Measurements from ENCODE around the gene TTC7B.

The TTC7B gene

DNA sequence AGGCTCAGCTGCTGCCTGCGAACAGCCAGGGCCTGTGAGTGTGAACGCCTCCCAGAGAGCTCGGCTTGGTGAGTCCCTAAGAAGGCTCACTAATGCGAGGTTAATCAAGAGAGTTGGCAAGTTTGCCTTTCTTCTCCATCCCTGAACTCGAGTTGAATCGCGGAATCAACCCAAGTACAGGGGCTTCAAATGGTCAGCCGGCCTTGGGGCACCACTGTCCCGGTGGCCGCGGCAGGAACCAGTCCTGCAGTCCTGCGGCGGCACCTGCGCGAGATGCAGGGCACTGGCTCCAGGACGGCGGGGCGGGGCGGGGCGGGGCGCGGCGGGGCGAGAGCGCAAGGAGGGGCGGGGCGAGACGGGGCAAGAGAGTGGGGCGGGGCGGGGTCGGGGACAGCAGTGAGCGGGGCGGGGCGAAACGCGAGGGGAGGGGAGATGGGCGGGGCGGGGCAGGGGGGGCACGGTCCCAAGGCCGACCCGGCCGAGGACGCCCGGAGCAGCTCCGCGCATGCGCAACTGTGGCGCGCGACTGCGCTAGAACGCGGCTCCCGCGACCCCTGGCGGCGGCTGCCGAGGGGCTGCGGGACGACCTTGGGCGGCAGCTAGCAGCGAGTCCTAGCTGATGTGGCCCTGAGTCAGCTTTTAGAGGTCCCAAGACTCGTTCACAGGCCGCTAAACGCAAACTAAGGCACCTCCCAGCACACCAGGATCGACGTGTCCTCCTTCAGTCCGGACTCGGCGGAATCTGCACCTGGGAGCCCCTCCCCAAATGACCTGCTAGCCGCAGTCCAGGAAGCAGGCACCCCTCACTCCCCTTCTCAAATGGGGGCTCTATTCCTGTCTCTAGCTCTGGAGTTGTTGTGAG, 58.0 kb downstream of the TTC7B start:
- peak; percentile 72 for DNase-seq (ENCODE audit: low read depth, low spot score)
- H3K36me3 ChIP-seq (ENCODE audit: insufficient read depth, insufficient read length, low read length): no peaks in the 10 kb centered on the region
- peaks cover 3% of the 10 kb centered on the region; the same call in 1 of the 2 replicates for H3K9me3 ChIP-seq (ENCODE audit: insufficient read depth, low read length)
- TF ChIP-seq YY1 (IDR thresholded peaks at IDR 0.05; ENCODE audit: insufficient read depth, insufficient read length) (no peak), SUZ12 (IDR thresholded peaks at IDR 0.05; ENCODE audit: extremely low read depth, insufficient read depth, insufficient read length) (no peak), ZNF274 (IDR thresholded peaks at IDR 0.05; ENCODE audit: low read depth, low read length) (no peak)
- H3K9ac ChIP-seq (ENCODE audit: insufficient read length, low read depth): peak overlapping the region; percentile 83
- peaks cover 10% of the 10 kb centered on the region for H3K27me3 ChIP-seq (ENCODE audit: insufficient read depth, insufficient read length)
- H3K4me1 ChIP-seq (ENCODE audit: insufficient read depth, insufficient read length): no peaks in the 10 kb centered on the region
- H3K4me3 ChIP-seq (ENCODE audit: insufficient read length, low read depth): peak overlapping the region; percentile 8

DNA sequence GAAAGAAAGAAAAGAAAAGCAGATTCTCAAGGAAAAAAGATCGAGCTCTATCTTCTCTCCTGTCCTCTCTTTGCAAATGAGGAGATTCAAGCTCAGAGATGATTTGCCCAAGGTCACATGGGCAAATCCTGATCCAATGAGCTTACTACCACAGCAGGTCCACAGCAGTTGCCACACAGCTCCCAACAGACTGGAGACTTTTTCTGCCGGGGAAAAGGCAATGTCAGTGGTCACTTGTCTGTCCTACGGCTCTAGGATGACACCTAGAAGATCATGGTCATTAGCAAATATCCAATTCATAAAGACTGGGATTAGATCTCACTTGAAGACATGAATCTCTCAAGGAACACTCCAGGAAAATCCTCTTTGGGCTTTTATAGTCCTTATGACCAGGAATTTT, 58.8 kb downstream of the TTC7B start:
- Histone ChIP-seq H3K4me1 (ENCODE audit: insufficient read depth, insufficient read length) (no peaks in the 10 kb centered on the region), H3K9ac (ENCODE audit: insufficient read length, low read depth) (no peak overlapping the region), H3K9me3 (ENCODE audit: insufficient read depth, low read length) (no peaks in the 10 kb centered on the region), H3K36me3 (ENCODE audit: insufficient read depth, insufficient read length, low read length) (no peaks in the 10 kb centered on the region), H3K4me3 (ENCODE audit: insufficient read length, low read depth) (no peak overlapping the region), H3K27me3 (ENCODE audit: insufficient read depth, insufficient read length) (peaks cover 10% of the 10 kb centered on the region)
- no peak for DNase-seq (ENCODE audit: low read depth, low spot score)
- TF ChIP-seq YY1 (IDR thresholded peaks at IDR 0.05; ENCODE audit: insufficient read depth, insufficient read length) (no peak), SUZ12 (IDR thresholded peaks at IDR 0.05; ENCODE audit: extremely low read depth, insufficient read depth, insufficient read length) (no peak), ZNF274 (IDR thresholded peaks at IDR 0.05; ENCODE audit: low read depth, low read length) (no peak)

DNA sequence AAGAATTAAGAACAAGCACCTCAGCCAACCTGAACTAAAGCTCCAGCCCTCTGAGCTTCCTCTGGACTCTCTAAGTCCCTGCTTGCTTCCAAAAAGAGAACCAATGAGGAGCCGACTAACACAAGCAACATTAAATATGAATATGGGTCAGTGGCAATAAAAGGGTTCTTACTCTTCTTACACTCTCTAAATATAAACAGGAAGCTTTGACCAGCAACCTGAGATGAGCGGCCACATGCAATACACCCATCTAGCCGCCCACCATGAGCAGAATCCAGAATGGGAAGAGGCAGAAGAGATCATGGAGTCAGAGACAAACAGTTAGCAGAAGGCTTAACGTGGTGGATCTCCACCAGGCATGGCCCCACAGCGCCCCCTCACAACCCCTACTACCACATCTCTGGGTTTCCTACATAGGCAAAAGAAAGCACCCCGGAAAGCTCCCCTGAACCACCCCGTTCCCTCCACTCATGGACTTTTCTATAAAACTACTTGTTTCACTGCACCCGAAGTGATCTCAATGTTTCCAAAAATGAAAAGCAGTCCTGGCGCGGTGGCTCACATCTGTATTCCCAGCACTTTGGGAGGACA, 59.4 kb downstream of the TTC7B start:
- no peaks in the 10 kb centered on the region for H3K9me3 ChIP-seq (ENCODE audit: insufficient read depth, low read length)
- TF ChIP-seq YY1 (IDR thresholded peaks at IDR 0.05; ENCODE audit: insufficient read depth, insufficient read length): no peak
- TF ChIP-seq SUZ12 (IDR thresholded peaks at IDR 0.05; ENCODE audit: extremely low read depth, insufficient read depth, insufficient read length): no peak
- TF ChIP-seq ZNF274 (IDR thresholded peaks at IDR 0.05; ENCODE audit: low read depth, low read length): no peak
- no peak overlapping the region for H3K9ac ChIP-seq (ENCODE audit: insufficient read length, low read depth)
- no peaks in the 10 kb centered on the region for H3K36me3 ChIP-seq (ENCODE audit: insufficient read depth, insufficient read length, low read length)
- no peaks in the 10 kb centered on the region for H3K4me1 ChIP-seq (ENCODE audit: insufficient read depth, insufficient read length)
- H3K4me3 ChIP-seq (ENCODE audit: insufficient read length, low read depth): no peak overlapping the region
- H3K27me3 ChIP-seq (ENCODE audit: insufficient read depth, insufficient read length): peaks cover 10% of the 10 kb centered on the region
- DNase-seq (ENCODE audit: low read depth, low spot score): peak; percentile 3

DNA sequence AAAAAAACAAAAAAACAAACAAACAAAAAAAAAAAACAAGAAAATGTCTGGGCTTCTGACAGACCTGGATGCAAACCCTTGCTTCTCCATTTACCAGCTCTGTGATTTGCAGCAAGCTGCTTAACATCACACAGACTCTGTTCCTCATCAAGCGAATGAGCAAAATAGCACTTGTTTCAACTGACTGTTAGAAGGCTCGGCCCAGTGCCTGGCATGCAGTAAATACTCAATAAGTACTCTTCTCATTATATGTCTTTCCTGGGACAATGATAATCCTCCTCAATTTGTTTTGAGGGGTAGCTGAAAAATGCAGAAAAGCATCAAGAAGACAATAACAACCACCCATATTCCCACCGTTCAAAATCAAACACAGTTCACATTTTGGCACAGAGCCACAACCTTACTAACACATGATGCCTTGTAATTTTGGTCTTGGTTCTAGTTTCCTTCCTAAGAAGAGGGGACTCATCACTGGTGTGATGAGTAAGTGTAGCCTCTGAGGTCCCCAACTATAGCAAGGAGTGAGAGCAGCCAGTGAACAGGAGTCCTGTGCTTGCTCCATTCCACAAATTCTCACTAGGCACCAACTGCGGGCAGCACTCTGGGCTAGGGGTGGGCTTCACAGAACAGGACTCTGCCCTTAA, 60.4 kb downstream of the TTC7B start:
- no peaks in the 10 kb centered on the region for H3K4me1 ChIP-seq (ENCODE audit: insufficient read depth, insufficient read length)
- H3K27me3 ChIP-seq (ENCODE audit: insufficient read depth, insufficient read length): peaks cover 10% of the 10 kb centered on the region
- H3K9ac ChIP-seq (ENCODE audit: insufficient read length, low read depth): no peak overlapping the region
- TF ChIP-seq ZNF274 (IDR thresholded peaks at IDR 0.05; ENCODE audit: low read depth, low read length) (no peak), YY1 (IDR thresholded peaks at IDR 0.05; ENCODE audit: insufficient read depth, insufficient read length) (no peak), SUZ12 (IDR thresholded peaks at IDR 0.05; ENCODE audit: extremely low read depth, insufficient read depth, insufficient read length) (no peak)
- H3K4me3 ChIP-seq (ENCODE audit: insufficient read length, low read depth): no peak overlapping the region
- no peaks in the 10 kb centered on the region for H3K36me3 ChIP-seq (ENCODE audit: insufficient read depth, insufficient read length, low read length)
- H3K9me3 ChIP-seq (ENCODE audit: insufficient read depth, low read length): no peaks in the 10 kb centered on the region
- DNase-seq (ENCODE audit: low read depth, low spot score): no peak

DNA sequence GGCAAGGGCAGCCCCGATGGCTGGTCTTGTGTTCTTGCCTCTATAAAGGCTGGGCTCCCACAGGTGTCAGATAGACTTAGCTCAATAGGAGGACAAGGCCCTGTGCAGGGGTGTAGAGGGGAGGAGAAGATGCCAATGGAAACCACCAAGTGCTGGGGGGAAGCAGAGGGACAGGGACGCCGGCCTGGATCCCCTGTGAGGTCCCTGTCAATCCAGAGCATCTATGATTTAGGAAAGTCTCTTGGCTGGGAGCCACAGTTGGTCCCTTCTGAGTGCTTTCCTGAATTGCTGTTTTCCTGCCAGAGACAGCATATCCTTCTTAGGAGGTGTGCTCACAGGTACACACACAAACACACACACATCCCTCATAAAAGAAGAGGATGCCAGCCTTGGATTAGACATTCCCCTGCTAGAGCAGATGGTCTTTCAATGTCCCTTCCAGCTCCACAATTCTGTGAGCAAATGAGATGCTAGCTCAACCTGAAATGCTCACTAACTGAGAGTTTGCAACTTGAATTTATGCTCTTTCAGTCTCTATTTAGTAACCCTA, 62.7 kb downstream of the TTC7B start:
- H3K27me3 ChIP-seq (ENCODE audit: insufficient read depth, insufficient read length): peaks cover 10% of the 10 kb centered on the region
- H3K4me3 ChIP-seq (ENCODE audit: insufficient read length, low read depth): no peak overlapping the region
- TF ChIP-seq SUZ12 (IDR thresholded peaks at IDR 0.05; ENCODE audit: extremely low read depth, insufficient read depth, insufficient read length) (no peak), ZNF274 (IDR thresholded peaks at IDR 0.05; ENCODE audit: low read depth, low read length) (no peak)
- no peak for DNase-seq (ENCODE audit: low read depth, low spot score)
- H3K9ac ChIP-seq (ENCODE audit: insufficient read length, low read depth): no peak overlapping the region
- H3K9me3 ChIP-seq (ENCODE audit: insufficient read depth, low read length): no peaks in the 10 kb centered on the region
- H3K36me3 ChIP-seq (ENCODE audit: insufficient read depth, insufficient read length, low read length): no peaks in the 10 kb centered on the region
- H3K4me1 ChIP-seq (ENCODE audit: insufficient read depth, insufficient read length): no peaks in the 10 kb centered on the region

DNA sequence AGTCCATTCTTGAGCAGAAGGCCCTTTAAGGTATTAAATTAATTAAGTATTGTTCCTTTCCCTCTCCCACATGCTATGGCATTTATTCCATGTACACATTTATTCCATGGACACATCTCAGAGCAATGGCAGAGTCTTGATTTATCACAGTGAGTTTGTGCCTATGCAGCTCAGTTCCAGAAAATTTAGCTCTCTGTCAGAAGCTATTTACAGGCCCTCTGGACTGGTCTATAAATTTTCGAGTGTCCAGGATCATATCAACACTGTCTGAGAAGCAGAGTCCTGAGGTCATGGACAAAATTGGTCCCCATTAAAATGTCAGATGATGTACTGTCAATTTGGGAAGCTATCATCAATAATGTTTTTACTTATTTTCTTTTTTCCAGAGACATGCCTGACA, 65.5 kb downstream of the TTC7B start:
- Histone ChIP-seq H3K9ac (ENCODE audit: insufficient read length, low read depth) (no peak overlapping the region), H3K27me3 (ENCODE audit: insufficient read depth, insufficient read length) (no peaks in the 10 kb centered on the region), H3K4me1 (ENCODE audit: insufficient read depth, insufficient read length) (no peaks in the 10 kb centered on the region), H3K4me3 (ENCODE audit: insufficient read length, low read depth) (no peak overlapping the region), H3K9me3 (ENCODE audit: insufficient read depth, low read length) (no peaks in the 10 kb centered on the region), H3K36me3 (ENCODE audit: insufficient read depth, insufficient read length, low read length) (no peaks in the 10 kb centered on the region)
- no peak for DNase-seq (ENCODE audit: low read depth, low spot score)
- TF ChIP-seq SUZ12 (IDR thresholded peaks at IDR 0.05; ENCODE audit: extremely low read depth, insufficient read depth, insufficient read length): no peak
- no peak for TF ChIP-seq ZNF274 (IDR thresholded peaks at IDR 0.05; ENCODE audit: low read depth, low read length)
- TF ChIP-seq YY1 (IDR thresholded peaks at IDR 0.05; ENCODE audit: insufficient read depth, insufficient read length): no peak

DNA sequence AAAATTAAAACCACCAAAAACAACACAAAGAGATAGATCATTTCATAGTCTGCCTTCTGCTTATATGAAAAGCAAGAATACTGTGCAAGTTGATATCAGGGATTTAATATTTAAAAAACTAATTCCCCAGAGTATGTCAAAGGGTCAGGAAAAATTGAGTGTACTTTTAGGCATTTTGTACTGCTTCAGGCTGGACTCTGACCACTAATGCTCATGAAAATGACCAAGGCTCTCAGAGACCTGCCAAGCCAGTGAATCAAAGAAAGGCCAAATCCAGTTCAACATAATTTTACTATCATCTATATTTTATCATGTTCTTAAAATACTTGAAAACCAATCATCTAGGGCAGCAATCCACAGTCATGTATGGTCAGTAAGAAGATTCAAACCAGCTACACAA, 66.0 kb downstream of the TTC7B start:
- Histone ChIP-seq H3K9me3 (ENCODE audit: insufficient read depth, low read length) (no peaks in the 10 kb centered on the region), H3K4me3 (ENCODE audit: insufficient read length, low read depth) (no peak overlapping the region), H3K9ac (ENCODE audit: insufficient read length, low read depth) (no peak overlapping the region), H3K36me3 (ENCODE audit: insufficient read depth, insufficient read length, low read length) (no peaks in the 10 kb centered on the region), H3K4me1 (ENCODE audit: insufficient read depth, insufficient read length) (no peaks in the 10 kb centered on the region), H3K27me3 (ENCODE audit: insufficient read depth, insufficient read length) (no peaks in the 10 kb centered on the region)
- no peak for DNase-seq (ENCODE audit: low read depth, low spot score)
- TF ChIP-seq YY1 (IDR thresholded peaks at IDR 0.05; ENCODE audit: insufficient read depth, insufficient read length) (no peak), SUZ12 (IDR thresholded peaks at IDR 0.05; ENCODE audit: extremely low read depth, insufficient read depth, insufficient read length) (no peak), ZNF274 (IDR thresholded peaks at IDR 0.05; ENCODE audit: low read depth, low read length) (no peak)

All from NT2/D1 (cell line).